Gastrocnemius medialis (tissue), 4 donors: Measurements from ENCODE around the gene ISLR2. TPM values are rescaled to one million over a fixed set of nuclear protein-coding genes. Genes with fewer than 3 reads are reported as not detected.

ENCODE experiments used
- ATAC-seq, 2 donors: fragments of 150-250 bp; one replicate each; pipeline ENCODE4 v1.9.1; 2016
- DNase-seq, 2 donors: peaks; one replicate each; pipeline ENCODE4 v3.0.0-alpha.2; 2019
- H3K27ac ChIP-seq, 4 donors: fragments of 200-600 bp; sonication (generic); 1 replicate in 1 of 4; 2 replicates in 3 of 4; pipeline ENCODE4 v1.5.1; 2016 to 2018; ENCODE audit warnings: mild to moderate bottlenecking in 2 of 4, moderate library complexity in 1 of 4
- H3K27me3 ChIP-seq, 3 donors: fragments of 200-600 bp; sonication (generic) in 2 of 3; 1 replicate in 1 of 3; 2 replicates in 2 of 3; pipeline versions ENCODE4 v1.5.1 to v1.6.0; 2016 to 2019; ENCODE audit warnings: mild to moderate bottlenecking in 1 of 3, moderate library complexity in 1 of 3
- H3K36me3 ChIP-seq, 2 donors: fragments of 200-600 bp; sonication (generic) in 1 of 2; one replicate each; pipeline ENCODE4 v1.5.1; 2017 to 2018
- H3K4me1 ChIP-seq, 2 donors: fragments of 200-600 bp; sonication (generic) in 1 of 2; one replicate each; pipeline ENCODE4 v1.5.1; 2016 to 2017; ENCODE audit warnings: mild to moderate bottlenecking in 2 of 2
- H3K4me3 ChIP-seq, 4 donors: fragments of 200-600 bp; sonication (generic) in 3 of 4; 1 replicate in 1 of 4; 2 replicates in 3 of 4; pipeline ENCODE4 v1.5.1; 2016 to 2019; ENCODE audit warnings: mild to moderate bottlenecking in 2 of 4
- H3K9me3 ChIP-seq, 3 donors: fragments of 200-600 bp; sonication (generic) in 2 of 3; 1 replicate in 1 of 3; 2 replicates in 2 of 3; pipeline ENCODE4 v1.5.1; 2016 to 2019
- POLR2A ChIP-seq, 2 donors: fragments of 450-650 bp; IDR thresholded peaks; one replicate each; pipeline ENCODE4 v1.6.1; 2017; ENCODE audit warnings: antibody characterized with exemption in 2 of 2, mild to moderate bottlenecking in 2 of 2, moderate library complexity in 2 of 2
- in situ Hi-C, 4 donors: fragments of 200-750 bp; cut with MboI; loops; one replicate each; pipeline versions ENCODE4 v1.15.0 to v1.8.0; 2017; ENCODE audit warnings: low sequenced_read_pairs in 4 of 4
- intact Hi-C: fragments of 100-400 bp; cut with DNase I; formaldehyde crosslinking; loops from one replicate; pipeline ENCODE4 v1.15.1; 2023; ENCODE audit warnings: low total_unique reads
- total RNA-seq, 4 donors: library from RNA; depleted of rRNA; stranded (reverse); fragments of >200 nt; gene quantifications; one replicate each; pipeline versions ENCODE4 v1.1.0 to v1.2.3, GENCODE V29; 2016
- TF ChIP-seq, protein P1 (sequence below), 5 experiments: fragments of 450-650 bp in 3 of 5; fragments of 200-600 bp in 2 of 5; sonication (generic) in 2 of 5; IDR thresholded peaks in 4 of 5; conservative IDR thresholded peaks in 1 of 5; 1 replicate in 4 of 5; 2 replicates in 1 of 5; pipeline ENCODE4 v1.5.1; 2016 to 2019; ENCODE audit warnings: antibody characterized with exemption in 5 of 5, mild to moderate bottlenecking in 3 of 5, moderate library complexity in 3 of 5

Gene ISLR2
- total RNA-seq, 4 donors from 2014 or later: 0.62 to 3.9 (median 2.0) TPM

DNA sequence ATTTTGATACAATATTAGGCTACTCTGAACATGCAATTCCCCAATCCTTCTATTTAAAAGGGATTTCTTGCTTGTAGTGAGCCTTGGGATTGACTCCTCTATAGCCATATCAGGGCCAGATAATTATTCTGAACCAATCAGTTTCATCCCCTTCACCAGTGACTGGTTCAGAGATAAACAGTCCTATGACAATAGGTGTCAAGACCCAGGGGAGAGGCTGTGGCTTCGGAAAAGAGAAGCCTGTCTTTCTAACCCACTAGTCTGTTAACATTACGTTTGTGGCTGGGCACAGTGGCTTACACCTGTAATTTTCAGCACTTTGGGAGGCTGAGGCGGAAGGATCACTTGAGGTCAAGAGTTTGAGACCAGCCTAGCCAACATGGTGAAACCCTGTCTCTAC is 6.2 kb upstream of the ISLR2 start:
- TF ChIP-seq, protein P1, sequence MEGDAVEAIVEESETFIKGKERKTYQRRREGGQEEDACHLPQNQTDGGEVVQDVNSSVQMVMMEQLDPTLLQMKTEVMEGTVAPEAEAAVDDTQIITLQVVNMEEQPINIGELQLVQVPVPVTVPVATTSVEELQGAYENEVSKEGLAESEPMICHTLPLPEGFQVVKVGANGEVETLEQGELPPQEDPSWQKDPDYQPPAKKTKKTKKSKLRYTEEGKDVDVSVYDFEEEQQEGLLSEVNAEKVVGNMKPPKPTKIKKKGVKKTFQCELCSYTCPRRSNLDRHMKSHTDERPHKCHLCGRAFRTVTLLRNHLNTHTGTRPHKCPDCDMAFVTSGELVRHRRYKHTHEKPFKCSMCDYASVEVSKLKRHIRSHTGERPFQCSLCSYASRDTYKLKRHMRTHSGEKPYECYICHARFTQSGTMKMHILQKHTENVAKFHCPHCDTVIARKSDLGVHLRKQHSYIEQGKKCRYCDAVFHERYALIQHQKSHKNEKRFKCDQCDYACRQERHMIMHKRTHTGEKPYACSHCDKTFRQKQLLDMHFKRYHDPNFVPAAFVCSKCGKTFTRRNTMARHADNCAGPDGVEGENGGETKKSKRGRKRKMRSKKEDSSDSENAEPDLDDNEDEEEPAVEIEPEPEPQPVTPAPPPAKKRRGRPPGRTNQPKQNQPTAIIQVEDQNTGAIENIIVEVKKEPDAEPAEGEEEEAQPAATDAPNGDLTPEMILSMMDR (IDR thresholded peaks at IDR 0.05 in 4 of 5, conservative IDR thresholded peaks at IDR 0.05 in 1 of 5): no peak
- no peak for TF ChIP-seq POLR2A (IDR thresholded peaks at IDR 0.05)
- intact Hi-C loops: loop anchor here (10.0 kb wide), 2 partner anchors 149 to 1151 kb away; no protein-coding TSS in a partner anchor
- DNase-seq: no peak
- Histone ChIP-seq H3K36me3 (no peaks in the 10 kb centered on the region), H3K4me1 (peaks cover 0 to 5% of the 10 kb centered on the region in 2 donors), H3K4me3 (no peak overlapping the region), H3K9me3 (no peaks in the 10 kb centered on the region), H3K27ac (no peak overlapping the region), H3K27me3 (peaks cover 22 to 37% (median 24%) of the 10 kb centered on the region in 3 donors)
- ATAC-seq: no peak
- in situ Hi-C loops: loop anchor here in 2 of 4 donors (5.0 to 10.0 kb wide), 2 partner anchors 69 to 183 kb away; no protein-coding TSS in a partner anchor

GRCh38 chr15:74124759-74125158 is 5.6 kb upstream of the ISLR2 start:
- in situ Hi-C loops (loop anchor here in 3 of 4 donors (5.0 to 10.0 kb wide), 2 partner anchors 70 to 183 kb away; no protein-coding TSS in a partner anchor), intact Hi-C loops (loop anchor here (10.0 kb wide), 2 partner anchors 150 to 1150 kb away; no protein-coding TSS in a partner anchor)
- DNase-seq (no peak), ATAC-seq (no peak)
- H3K36me3 ChIP-seq: no peaks in the 10 kb centered on the region
- TF ChIP-seq, protein P1 (IDR thresholded peaks at IDR 0.05 in 4 of 5, conservative IDR thresholded peaks at IDR 0.05 in 1 of 5): no peak
- TF ChIP-seq POLR2A (IDR thresholded peaks at IDR 0.05): no peak
- no peaks in the 10 kb centered on the region for H3K9me3 ChIP-seq
- peaks cover 0 to 8% of the 10 kb centered on the region in 2 donors for H3K4me1 ChIP-seq
- peaks cover 28 to 43% (median 29%) of the 10 kb centered on the region in 3 donors for H3K27me3 ChIP-seq
- H3K4me3 ChIP-seq: no peak overlapping the region
- H3K27ac ChIP-seq: no peak overlapping the region

DNA sequence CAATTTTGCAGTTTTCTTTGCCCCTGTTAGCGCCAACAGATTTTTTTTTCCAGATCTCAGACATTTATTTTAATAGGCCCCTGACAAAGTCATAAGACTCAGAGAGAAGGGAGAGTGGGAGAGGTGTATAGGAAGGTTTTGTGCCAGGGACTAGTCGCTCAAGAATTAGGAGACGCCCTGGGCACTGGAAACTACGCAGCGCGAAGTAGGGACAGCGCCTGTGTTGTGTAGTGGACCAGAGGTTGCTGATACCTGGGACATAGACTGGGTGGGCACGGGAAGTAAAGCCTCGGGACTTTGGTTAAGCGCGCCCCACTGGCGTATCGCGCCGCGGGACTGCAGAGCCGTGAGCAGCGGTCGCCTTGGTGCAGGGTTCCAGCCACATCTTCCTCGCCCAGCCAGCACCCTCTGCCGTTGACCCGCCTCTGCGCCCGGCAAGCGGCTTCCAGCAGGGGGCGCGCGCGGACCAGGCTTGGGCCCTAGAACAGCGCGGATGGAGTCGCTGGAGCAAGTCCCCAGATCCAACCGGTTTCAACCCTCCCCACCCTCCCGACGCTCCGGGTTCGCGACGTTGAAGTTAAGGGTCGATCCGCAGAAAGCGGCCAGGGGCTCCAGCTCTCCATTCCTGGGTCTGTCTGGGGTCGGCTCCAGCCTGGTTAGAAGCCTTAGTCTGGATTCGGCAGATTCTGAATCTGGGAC is 3.0 kb upstream of the ISLR2 start:
- Histone ChIP-seq H3K36me3 (no peaks in the 10 kb centered on the region), H3K27me3 (peaks cover 51 to 66% (median 53%) of the 10 kb centered on the region in 3 donors), H3K4me3 (peak overlapping the region; percentile 43 to 57 (median 50)), H3K27ac (peak overlapping the region in 3 of 4 donors; percentile 27 to 59 (median 38)), H3K4me1 (peaks cover 0 to 19% of the 10 kb centered on the region in 2 donors), H3K9me3 (no peaks in the 10 kb centered on the region)
- intact Hi-C loops (loop anchor here (1.0 to 10.0 kb wide), 4 partner anchors 153 to 1147 kb away; no protein-coding TSS in a partner anchor), in situ Hi-C loops (loop anchor here in 2 of 4 donors (5.0 to 10.0 kb wide), 2 partner anchors 73 to 180 kb away; no protein-coding TSS in a partner anchor)
- peak; percentile 70 to 73 for DNase-seq
- peak; percentile 86 to 90 for ATAC-seq
- TF ChIP-seq, protein P1 (IDR thresholded peaks at IDR 0.05 in 4 of 5, conservative IDR thresholded peaks at IDR 0.05 in 1 of 5): peak; percentile 91 to 99 (median 98)
- TF ChIP-seq POLR2A (IDR thresholded peaks at IDR 0.05): no peak

DNA sequence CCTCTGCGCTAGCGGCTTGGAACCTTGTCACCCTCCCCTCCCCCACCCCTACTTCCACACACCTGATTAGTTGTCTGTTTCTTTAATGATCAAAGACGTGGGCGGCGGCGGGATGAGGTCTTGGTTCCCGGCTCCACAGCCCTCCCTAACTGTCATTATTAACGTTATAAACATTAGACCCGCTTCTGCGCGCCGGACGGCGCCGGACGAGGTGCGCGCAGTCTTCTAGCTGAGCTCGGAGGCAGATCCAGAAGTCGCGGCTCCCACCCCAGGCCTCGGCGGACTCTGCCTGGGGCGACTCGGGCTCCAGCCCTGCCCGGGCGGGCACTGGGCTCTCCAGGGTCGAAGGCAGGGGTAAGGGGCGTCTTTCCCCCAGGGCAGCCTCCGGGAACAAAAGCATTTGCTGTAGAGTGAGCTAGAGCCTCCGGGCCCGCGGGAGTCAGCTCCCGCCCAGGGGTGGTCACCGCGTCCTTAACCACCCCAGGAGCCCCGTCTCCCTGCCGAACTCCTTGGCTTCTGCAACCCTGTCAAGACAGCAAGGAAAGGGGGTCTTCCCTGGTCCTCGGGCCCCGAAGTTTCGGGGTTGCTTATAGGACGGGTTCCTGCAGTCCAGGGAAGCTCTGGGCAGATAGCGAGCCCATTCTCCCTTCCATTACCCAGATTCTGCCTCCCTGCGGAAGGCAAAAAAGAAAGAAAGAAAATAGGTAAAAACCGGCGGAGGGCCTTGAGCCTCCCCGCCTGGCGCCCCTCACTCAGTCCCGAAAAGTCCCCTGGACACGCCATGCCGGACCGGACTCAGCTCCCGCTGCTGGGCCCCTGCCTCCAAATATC is 2.2 kb upstream of the ISLR2 start:
- in situ Hi-C loops (loop anchor here in 2 of 4 donors (5.0 to 10.0 kb wide), 2 partner anchors 73 to 179 kb away; no protein-coding TSS in a partner anchor), intact Hi-C loops (loop anchor here (1.0 to 10.0 kb wide), 4 partner anchors 153 to 1147 kb away; no protein-coding TSS in a partner anchor)
- DNase-seq (no peak), ATAC-seq (peak; percentile 15 to 26)
- no peaks in the 10 kb centered on the region for H3K9me3 ChIP-seq
- H3K36me3 ChIP-seq: no peaks in the 10 kb centered on the region
- H3K27ac ChIP-seq: peak overlapping the region in 3 of 4 donors; percentile 27 to 59 (median 38)
- H3K4me1 ChIP-seq: peaks cover 0 to 19% of the 10 kb centered on the region in 2 donors
- TF ChIP-seq, protein P1 (IDR thresholded peaks at IDR 0.05 in 4 of 5, conservative IDR thresholded peaks at IDR 0.05 in 1 of 5): no peak
- no peak for TF ChIP-seq POLR2A (IDR thresholded peaks at IDR 0.05)
- H3K4me3 ChIP-seq: peak overlapping the region; percentile 43 to 57 (median 50)
- H3K27me3 ChIP-seq: peaks cover 58 to 73% (median 61%) of the 10 kb centered on the region in 3 donors
